CD4-positive, alpha-beta T cell treated with Interleukin-21 for 1 hour (primary cell): ENCODE results near the gene LHPP.
"Not testable (repeated sequence)": the region's sequence is repeated elsewhere in the genome, so short reads cannot be mapped to it uniquely, and the experiment has no call there.

Experiments
- DNase-seq: peaks from one replicate; pipeline ENCODE4 v3.0.0-alpha.2; 2020

Gene LHPP

DNA sequence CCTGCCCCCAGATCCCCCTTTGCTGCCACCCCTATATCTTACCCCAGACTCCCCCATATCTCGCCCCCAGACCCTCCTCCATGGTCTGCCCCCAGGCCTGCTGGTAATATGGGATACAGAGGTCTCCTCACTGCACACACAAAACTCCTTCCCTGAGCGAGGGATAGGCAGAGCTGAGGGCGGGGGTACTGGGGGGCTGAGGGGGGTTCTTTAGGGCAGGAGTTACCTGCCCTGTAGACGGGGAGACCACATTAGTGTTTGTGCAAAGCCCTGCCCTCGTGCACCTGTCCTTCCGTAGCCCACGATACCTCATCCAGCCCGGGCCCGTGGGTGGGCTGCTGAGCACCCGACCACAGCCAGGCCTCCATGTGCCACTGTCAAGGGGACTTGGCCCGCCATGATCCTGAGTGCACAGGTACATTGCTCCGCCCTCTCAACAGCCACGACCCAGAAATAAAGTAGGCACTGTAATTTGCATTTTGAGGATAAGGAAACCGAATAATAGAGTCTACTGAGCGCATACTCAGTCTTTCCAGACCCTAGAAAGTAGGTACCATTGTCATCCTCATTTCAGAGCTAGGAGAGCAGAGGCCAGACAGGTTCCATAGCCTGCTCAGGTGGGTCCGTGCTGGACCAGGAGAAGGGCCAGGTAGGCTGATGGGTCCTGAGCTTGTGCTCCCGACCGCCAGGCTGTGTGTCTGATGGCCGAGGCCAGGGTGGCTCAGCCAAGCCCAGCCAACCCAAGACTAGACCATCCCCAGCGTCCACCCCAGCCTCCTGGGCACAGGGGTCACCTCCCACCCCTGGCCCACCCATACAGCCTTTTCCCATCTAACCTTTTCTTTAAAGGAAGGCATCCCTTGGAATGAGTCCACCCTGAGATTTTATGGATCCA, 115.2 kb downstream of the LHPP start:
- no peak for DNase-seq

- no peak for DNase-seq
Measured at GRCh38 chr10:124577651-124578050, 116.0 kb downstream of the LHPP start.

DNA sequence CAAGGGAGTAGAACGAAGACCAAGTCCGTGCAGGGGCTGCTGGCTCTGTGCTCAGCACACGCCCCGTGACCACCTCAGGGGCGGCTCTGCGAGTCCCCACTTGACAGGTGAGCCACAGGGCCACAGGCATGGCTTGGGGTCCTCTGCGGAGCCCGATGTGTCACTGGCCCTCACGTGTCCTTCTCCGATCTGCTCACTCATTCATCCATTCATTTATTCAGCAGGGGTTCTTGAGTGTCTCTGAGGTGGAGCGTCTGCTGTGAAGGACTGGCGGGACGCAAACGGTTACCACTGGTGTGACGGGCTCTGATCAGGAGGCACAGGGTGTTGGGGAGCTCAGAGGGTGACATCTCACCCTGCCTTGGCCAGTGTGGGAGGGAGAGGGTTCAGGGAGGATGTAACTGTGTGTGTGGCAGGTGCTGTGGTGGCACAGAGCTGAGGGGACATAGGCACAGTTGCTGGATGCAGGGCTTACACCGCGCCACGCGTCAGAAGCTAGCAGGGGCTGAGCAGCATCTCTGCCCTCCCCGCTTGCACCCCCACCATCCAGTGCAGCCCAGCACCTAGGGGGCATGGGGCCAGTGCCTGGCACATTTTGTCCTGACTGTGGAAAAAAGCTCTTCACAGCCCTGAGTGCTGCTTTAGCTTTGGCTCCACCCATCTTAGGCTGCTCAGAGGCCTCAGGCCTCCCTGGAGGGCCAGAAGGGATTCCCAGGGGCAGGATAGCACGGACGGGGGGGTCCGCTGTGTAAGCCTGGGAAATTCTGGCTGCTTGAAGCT, 116.8 kb downstream of the LHPP start:
- no peak for DNase-seq

DNA sequence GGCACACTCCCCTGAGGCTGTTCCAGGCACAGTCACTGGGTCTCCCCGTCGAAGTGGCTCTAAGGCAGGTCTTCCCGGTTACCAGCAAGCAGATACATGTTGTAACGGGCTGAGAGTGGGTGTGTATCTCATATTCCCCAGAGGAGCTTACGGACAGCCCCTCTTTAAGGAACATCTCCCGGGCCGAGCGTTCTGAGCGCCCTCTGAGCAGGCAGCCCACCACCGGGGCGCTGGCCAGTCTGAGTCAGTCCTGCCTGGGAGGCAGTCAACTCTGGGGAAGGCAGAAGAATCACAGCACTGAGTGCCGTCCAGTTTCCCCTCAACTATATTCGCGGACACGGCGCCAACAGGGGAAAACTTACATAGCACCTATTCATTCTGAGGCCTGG, 117.4 kb downstream of the LHPP start:
- DNase-seq = no peak

GRCh38 chr10:124586142-124586541, 124.5 kb downstream of the LHPP start:
- DNase-seq = no peak

DNA sequence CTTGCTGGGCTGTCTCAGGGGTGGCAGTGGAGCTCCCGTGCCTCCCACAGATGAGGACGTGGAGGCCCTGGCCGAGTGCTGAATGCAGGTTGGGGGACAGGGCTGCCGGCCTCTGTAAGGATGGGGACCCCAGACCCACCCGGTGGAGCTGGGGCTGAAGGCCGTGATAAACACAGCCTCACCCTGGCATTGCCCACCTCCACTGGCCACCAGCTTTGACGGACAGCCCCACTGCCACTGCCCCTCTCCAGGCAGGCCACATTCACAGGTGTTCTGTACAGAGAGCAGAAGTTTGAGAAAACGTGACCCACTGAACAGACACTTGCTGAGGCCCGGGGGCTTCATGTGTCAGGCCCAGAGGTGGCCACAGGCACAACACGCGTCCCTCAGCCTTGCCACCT, 126.2 kb downstream of the LHPP start:
- no peak for DNase-seq

DNA sequence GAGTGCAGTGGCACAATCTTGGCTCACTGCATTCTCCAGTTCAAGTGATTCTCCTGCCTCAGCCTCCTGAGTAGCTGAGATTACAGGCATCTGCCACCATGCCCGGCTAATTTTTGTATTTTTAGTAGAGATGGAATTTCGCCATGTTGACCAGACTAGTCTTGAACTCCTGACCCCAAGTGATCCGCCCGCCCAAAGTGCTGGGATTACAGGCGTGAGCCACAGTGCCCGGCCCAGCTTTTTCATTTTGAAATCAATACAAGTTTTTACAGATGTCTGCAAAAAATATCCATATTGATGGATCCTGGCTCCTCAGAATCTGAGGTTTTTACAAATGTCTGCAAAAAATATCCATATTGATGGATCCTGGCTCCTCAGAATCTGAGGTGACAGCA, 126.7 kb downstream of the LHPP start:
- not testable (repeated sequence) for DNase-seq

DNA sequence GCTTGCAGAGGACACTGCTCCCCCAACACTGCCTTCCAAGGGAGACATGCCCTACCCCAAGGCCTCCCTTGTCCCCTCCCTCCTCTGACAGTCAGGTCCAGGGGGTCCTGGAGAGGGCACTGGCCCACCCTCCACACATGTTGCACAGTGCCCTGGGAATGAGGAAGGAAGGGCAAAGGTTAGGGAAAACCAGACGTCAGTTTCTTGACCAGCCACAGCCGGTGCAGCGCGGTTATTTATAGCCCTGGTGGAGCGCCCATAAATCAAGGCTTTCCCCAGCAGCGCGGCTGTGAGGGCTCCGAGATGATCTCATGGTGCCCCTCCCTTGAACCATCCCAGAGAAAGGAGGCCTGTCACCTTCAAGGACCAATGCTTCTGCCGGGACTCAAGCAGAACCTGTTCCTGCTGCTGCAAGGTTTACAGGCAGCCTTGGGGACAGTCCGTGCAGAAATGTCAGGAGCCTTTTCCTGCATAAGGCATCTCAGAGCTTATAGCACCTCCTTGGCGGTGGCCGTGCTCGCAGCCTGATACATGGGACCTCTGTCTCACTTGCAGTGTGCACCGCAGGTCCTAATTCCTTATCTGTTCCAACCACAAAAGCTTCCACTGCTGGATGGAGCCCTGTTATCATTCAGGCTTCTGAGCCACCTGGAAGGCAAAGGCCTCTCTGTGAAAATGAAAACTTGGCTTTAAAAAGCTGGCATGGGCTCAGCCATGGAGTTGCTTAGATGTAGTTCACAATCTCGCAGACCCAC, 127.3 kb downstream of the LHPP start:
- no peak for DNase-seq

DNA sequence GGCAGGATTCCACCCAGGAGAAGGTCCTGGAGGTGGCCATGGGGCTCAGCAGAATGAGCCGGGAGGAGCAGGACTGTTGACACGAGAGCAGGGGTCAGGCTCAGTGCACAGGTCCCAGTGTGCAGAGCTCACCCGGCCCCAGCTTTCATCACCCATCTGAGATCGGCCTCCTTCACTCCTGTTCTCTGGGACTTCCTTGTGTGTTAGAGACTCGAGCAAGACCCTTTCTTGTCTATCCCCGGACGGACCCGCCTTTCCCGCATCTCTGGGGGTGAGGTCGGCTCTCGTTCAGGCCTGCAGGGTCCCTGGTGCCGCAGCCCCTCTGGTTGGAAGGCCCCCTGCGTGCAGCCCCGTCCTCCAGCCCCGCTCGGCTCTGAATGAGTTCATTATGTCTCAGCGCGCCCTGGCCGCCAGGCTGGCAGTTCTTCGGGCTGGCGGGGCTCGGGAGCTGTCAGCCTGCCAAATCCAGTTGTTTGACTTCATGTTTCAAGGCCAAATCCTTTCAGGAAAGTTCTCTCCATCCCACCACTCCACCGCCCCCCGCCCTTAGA, 127.9 kb downstream of the LHPP start:
- no peak for DNase-seq

- no peak for DNase-seq
Measured at GRCh38 chr10:124590216-124591122, 128.8 kb downstream of the LHPP start.

DNA sequence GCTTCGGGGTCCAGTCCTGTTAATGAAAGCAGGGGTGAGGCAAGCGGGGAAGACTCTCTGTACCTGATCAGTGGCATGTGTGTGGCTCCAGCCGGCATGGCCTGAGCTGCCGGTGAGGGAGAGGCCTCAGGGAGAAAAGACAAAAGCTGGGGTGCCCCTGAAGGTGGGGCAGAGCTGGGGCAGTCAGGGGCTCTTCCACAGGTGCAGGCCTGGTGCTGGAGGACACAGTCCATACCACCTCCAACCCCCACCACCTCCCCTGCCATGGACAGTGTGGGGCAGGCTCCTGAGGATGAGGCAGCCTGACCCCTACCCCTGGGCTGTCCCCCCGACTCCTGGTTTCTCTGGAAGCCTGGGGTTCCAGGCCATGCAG, 129.5 kb downstream of the LHPP start:
- no peak for DNase-seq

- no peak for DNase-seq
Measured at GRCh38 chr10:124592101-124592500, 130.5 kb downstream of the LHPP start.

DNA sequence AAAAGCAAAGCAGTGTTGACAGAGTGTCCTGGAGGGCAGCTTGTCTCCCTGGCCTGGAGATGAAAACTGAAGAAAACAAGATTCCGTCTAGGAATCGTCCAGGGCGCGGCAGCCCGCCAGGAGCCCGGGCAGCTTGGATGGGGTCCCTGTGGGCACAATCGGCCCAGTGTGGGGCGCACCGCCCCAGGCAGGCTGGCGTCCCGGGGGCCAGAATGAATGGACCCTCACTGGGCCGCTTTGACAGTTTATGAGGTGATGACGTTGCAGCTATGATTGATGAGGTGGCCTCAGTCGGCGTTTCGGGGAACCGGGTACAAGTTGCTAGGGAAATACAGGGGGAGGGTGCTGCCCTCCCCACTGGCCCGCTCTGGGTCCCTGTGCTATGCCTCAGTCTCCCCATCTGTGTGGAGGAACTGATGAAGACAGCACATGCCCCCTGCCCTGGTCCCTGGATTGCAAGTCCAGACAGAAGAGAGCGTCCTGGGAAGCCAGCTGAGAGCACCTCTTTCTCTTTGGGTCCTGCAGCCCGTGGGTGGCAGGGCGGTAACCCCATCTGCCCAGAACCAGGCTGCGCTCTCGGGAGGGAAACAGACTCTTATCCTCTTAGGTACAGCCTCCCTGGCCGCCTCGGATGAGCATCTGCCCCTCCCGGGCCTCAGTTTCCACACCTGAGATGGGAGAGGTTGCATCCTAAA, 131.3 kb downstream of the LHPP start:
- no peak for DNase-seq

DNA sequence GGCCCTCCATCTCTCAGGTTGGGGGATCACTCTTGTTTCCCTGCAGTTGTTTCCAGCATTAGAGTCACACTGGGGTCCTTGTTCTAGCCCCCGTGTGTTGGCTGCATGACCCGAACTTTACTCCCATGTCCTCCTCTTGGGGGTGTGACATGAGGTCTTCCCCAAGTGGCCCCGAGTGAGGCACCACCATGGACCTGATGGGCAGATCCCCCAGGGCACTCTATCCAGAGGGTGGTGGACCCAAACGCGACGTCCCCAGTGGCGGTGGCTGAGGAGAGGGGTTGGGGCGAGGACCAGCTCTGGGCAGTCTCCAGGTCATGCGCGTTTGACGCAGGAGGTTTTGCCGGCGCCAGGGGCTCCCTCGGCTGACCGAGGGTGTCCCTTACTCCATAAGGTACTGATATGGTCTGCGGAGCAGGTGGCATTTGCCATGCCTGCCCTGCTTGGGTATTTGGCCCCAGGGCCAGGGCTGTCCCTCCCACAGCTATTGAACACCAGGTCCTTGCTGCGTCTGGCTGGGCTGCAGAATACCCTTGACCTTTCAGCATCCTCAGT, 131.9 kb downstream of the LHPP start:
- no peak for DNase-seq

- no peak for DNase-seq
Measured at GRCh38 chr10:124594240-124594639, 132.6 kb downstream of the LHPP start.

DNA sequence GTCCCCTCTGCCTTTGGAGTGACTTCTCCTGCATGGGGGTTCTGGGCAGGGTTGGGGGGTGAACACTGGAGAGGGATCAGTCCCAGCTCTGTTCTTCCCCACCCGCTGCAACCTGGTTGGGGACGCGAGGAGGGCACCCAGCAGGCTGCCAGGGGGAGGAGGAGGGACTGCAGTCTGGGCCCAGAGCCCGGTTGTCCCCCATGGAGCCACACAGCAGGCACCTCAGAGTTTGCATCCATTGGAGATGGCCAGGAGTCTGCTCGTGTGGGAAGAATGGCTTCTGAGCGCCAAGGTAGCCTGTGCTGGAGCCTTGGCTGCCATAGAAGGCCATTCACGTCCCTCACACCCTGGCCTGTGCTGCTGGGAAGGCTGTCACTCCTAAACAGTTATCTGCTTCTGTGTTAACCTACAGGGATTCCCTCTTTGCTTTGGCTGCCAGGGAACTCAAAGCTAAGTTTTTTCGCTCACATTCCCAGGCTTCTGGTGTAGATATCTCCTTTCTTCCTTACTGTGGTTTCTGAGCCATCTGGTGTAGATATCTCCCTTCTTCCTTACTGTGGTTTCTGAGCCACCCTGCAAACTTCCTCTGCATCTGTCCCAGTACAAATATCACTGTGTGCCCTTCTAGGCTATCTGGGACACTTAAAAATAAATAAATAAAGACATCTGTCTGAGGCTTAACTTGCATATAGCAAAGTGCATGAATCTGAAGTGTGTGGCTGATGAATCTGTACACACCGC, 133.7 kb downstream of the LHPP start:
- DNase-seq = no peak

- no peak for DNase-seq
Measured at GRCh38 chr10:124596116-124596785, 134.6 kb downstream of the LHPP start.

GRCh38 chr10:124596962-124597845, 135.6 kb downstream of the LHPP start:
- no peak for DNase-seq

GRCh38 chr10:124597846-124598165, 136.2 kb downstream of the LHPP start:
- DNase-seq = no peak
